SK-N-MC (cell line): ENCODE results near the gene RPL7A.
"Not testable (repeated sequence)": the region's sequence is repeated elsewhere in the genome, so short reads cannot be mapped to it uniquely, and the experiment has no call there.

Experiments used
- DNase-seq: peaks from one replicate; pipeline ENCODE4 v3.0.0-alpha.2; 2011; ENCODE audit warnings: low read depth, low spot score
- H3K27ac ChIP-seq: fragments of 200-600 bp; sonication (generic); 2 replicates; pipeline ENCODE4 v1.5.1; 2016; ENCODE audit warnings: mixed run types
- H3K36me3 ChIP-seq: fragments of 200-600 bp; sonication (generic); 2 replicates; pipeline ENCODE4 v1.6.1; 2017; ENCODE audit warnings: antibody characterized with exemption, low read length, mixed read lengths; ENCODE audit not compliant: insufficient read depth
- H3K4me3 ChIP-seq: fragments of 200-600 bp; sonication (generic); 2 replicates; pipeline ENCODE4 v1.5.1; 2016
- H3K9ac ChIP-seq: fragments of 200-600 bp; sonication (generic); 2 replicates; pipeline ENCODE4 v1.8.0; 2017; ENCODE audit warnings: mixed run types, mixed read lengths; ENCODE audit not compliant: insufficient read length
- H3K9me3 ChIP-seq: fragments of 200-600 bp; sonication (generic); 2 replicates; pipeline ENCODE4 v1.6.1; 2017; ENCODE audit warnings: low read depth, mild to moderate bottlenecking, antibody characterized with exemption, low read length, moderate library complexity, mixed read lengths
- EZH2 ChIP-seq: fragments of 200-600 bp; sonication (generic); IDR thresholded peaks from one replicate; pipeline ENCODE4 v1.6.1; 2017; ENCODE audit warnings: antibody characterized with exemption
- FOXP2 ChIP-seq: optimal IDR thresholded peaks from 2 replicates; pipeline ENCODE3; 2011; ENCODE audit warnings: mild to moderate bottlenecking, moderate library complexity; ENCODE audit not compliant: insufficient read depth; ENCODE audit errors: extremely low read length, control extremely low read depth
- POLR2AphosphoS5 ChIP-seq: IDR thresholded peaks from 2 replicates; pipeline ENCODE4 v1.6.1; 2012; ENCODE audit warnings: mild to moderate bottlenecking, low read depth, low read length, borderline replicate concordance

RPL7A gene

DNA sequence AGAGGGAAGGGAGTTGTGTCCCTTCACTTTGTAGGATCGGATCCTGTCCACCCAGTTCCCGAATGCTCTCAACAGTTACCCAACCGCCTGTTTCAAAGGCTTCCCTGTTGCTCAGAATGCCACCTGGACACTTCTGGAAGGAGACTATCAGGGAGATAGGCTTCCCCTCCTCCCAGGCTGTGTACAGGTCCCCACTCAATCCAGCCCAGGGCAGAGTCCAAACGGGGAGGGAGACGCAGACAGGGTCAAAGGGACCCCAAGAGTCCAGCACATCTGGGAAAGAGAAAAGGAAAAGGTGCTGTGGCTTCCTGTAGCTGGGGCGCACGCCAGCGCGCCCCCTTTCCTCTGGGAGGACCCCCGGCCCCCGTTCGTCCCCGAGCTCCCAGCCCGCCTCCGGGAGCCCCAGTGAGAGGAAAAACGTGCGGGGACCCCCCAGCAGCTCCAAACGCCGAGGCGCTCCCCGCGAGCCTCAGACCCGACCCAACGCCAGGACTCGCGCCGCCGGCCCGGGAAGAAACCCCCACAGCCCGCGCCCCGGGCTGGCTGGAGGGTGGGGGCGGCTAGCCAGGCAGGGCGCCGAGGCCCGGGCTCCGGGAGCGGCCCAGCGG is 27.2 kb downstream of the RPL7A start:
- no peak for DNase-seq
- H3K9me3 ChIP-seq: no peaks in the 10 kb centered on the region
- peak overlapping the region; percentile 95 for H3K4me3 ChIP-seq
- H3K9ac ChIP-seq: peak overlapping the region; percentile 88
- no peak for TF ChIP-seq EZH2
- TF ChIP-seq FOXP2: no peak
- no peak for TF ChIP-seq POLR2AphosphoS5
- peak overlapping the region; percentile 87 for H3K27ac ChIP-seq
- peaks cover 19% of the 10 kb centered on the region; the same call in 1 of the 2 replicates for H3K36me3 ChIP-seq

DNA sequence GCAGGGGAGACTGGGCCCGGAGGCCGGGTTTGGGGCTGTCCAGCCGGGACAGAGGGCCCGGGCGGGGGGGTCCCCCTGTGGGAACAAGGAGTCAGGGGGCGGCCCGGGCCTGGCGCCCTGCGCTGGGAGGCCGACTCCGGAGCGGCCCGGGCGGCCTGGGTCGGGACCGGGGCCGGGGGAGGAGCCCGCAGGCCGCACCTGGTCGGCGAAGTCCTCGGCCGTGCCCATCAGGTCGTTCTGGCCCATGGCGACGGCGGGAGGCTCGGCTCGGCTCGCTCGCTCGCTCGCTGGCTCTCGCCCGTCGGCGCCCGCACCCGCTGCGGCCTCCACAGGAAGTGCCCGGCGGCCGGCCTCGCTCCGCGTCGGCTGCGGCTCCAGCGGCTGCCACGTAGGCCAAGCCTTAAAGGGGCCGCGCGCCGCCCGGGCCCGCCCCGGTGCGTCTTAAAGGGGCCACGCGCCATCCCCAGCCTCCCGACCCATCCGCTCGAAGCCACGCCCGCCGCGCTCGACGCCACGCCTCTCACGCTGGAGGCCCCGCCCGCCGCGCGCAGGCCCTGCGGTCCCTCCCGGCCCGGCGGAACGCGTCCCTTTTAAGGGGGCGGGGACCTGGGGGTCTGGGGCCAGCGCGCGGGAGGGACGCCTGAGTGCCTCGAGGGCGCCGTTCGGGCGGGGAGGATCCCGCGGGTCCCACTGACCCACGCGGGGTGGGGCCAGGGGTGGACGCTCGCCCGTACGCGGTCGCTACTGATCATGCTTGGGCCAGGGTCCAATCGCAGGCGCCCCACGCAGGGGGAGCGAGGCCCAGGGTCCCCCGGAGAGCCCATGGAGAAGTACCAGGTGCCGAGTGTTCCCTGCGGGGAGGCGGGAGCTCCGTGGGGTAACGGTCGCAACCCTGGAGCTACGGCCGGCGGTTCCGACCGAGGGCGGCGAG is 28.0 kb downstream of the RPL7A start, which contains the start of the genes STKLD1 and SURF4:
Gene STKLD1, plus strand, starts transcription at position 643 of the 931 bp plus-strand sequence. Its CDS starts 108 bp downstream, at position 751.
Gene SURF4, minus strand, starts transcription at position 337 of the 931 bp plus-strand sequence. Its CDS starts 91 bp downstream, at position 246.
- Histone ChIP-seq H3K9ac (peak within 1 kb of the TSS; percentile 88), H3K27ac (peak within 1 kb of the TSS; percentile 87), H3K9me3 (no peaks in the 10 kb centered on the region), H3K36me3 (peaks cover 12% of the 10 kb centered on the region; the same call in 1 of the 2 replicates), H3K4me3 (peak within 1 kb of the TSS; percentile 95)
- no peak for TF ChIP-seq FOXP2
- peak; percentile 33; the same call in 1 of the 2 replicates for TF ChIP-seq POLR2AphosphoS5
- peak; percentile 45 for DNase-seq

DNA sequence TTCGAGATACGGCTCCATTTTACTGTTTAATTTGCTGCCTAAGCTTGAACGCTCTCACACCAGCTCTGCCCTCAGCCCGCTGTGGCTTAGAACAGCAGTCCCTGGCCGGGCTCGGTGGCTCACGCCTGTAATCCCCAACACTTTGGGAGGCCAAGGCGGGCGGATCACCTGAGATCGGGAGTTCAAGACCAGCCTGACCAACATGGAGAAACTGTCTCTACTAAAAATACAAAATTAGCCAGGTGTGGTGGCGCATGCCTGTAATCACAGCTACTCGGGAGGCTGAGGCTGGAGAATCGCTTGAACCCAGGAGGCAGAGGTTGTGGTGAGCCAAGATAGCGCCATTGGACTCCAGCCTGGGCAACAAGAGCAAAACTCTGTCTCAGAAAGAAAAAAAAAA is 29.3 kb downstream of the RPL7A start:
- peaks cover 12% of the 10 kb centered on the region; the same call in 1 of the 2 replicates for H3K36me3 ChIP-seq
- H3K9me3 ChIP-seq, H3K9ac ChIP-seq, H3K27ac ChIP-seq, DNase-seq, H3K4me3 ChIP-seq: not testable (repeated sequence)

DNA sequence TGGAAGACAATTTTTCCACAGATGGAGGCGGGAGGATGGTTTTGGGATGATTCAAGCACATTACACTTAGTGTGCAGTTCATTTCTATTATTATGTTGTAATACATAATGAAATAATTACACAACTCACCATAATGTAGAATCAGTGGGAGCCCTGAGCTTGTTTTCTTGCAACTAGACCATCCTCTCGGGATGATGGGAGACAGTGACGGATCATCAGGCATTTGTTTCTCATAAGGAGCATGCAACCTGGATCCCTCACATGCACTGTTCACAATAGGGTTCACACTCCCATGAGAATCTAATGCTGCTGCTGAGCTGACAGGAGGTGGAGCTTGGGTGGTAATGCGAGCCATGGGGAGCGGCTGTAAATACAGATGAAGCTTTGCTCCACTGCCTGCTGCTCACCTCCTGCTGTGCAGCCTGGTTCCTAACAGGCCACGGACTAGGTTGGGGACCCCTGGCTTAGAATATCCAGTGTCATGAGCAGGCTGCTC is 29.8 kb downstream of the RPL7A start:
- no peak overlapping the region for H3K4me3 ChIP-seq
- no peaks in the 10 kb centered on the region for H3K9me3 ChIP-seq
- peaks cover 7% of the 10 kb centered on the region; the same call in 1 of the 2 replicates for H3K36me3 ChIP-seq
- no peak overlapping the region for H3K9ac ChIP-seq
- DNase-seq: no peak
- no peak overlapping the region for H3K27ac ChIP-seq
- no peak for TF ChIP-seq POLR2AphosphoS5
- TF ChIP-seq EZH2: no peak
- TF ChIP-seq FOXP2: no peak

DNA sequence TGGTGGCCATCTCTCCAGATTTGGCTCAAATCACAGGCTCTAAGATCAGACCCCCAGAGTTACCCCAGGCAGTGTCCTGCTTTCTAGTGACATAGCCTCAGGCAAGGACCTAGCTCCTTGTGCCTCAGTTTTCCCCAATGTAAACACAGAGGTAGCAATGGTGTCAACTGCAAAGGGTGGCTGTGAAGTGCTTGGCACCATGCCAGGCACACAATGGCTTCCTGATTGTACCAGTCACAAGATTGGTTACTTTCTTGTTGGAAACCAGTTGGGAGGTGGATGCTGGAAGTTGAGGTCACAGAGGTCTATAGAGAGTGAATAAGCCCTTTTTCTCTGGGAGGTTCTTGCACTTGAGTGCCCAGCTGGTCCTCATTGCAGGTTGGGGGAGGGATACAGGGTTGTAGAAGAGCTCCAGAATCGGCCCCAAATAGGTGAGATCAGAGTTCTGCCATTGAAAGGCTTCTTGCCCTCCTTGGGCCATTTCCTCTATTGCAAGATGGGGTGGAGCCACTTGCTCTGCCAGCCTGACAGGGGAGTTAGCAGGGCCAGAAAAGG is 30.5 kb downstream of the RPL7A start:
- H3K9me3 ChIP-seq: no peaks in the 10 kb centered on the region
- no peak overlapping the region for H3K27ac ChIP-seq
- TF ChIP-seq FOXP2 (no peak), EZH2 (no peak), POLR2AphosphoS5 (no peak)
- H3K36me3 ChIP-seq: no peaks in the 10 kb centered on the region; the same call in 1 of the 2 replicates
- no peak overlapping the region for H3K4me3 ChIP-seq
- DNase-seq: no peak
- no peak overlapping the region for H3K9ac ChIP-seq

DNA sequence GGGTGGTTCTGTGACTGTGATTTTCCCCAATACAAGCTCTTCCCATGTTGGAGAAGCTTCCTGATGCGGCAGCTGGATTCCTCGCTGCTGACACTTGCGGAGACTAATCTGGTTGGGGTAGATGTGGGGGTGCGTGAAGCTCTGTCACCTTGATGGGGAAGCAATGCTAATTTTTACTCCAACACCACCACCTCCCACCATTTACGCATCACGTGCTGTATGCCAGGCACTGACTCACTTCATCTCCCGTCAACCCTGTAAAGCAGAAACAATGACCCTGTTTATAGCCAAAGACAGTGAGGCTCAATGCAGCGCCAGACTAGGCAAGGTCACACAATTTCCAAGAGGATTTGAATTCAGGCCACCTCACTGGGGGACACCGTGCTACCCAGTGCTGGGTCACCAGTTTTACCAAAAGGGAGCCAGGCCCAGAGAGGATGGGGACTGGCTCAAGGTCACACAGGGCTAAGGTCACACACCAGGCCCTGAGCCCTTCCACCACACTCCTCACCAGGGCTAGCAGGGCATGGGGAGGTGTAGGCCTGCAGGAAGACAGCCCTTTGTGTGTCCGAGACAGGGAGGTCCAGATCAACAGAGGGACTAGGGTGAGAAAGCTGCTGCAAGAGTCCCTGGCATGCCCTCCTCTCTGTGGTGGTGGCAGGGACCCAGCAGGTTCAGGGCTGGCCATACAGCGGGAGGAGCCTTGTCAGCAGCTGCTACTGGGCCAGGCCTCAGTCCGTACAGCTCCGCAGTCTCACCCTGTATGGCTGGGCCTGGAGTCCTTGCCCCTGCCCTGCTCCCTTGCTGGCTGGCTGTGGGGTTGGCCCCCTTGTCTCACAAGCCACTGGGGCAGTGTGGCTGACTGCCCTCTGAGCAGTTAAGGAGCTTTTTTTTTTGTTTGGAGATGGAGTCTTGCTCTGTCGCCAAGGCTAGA is 31.4 kb downstream of the RPL7A start:
- H3K27ac ChIP-seq: no peak overlapping the region
- no peak for DNase-seq

DNA sequence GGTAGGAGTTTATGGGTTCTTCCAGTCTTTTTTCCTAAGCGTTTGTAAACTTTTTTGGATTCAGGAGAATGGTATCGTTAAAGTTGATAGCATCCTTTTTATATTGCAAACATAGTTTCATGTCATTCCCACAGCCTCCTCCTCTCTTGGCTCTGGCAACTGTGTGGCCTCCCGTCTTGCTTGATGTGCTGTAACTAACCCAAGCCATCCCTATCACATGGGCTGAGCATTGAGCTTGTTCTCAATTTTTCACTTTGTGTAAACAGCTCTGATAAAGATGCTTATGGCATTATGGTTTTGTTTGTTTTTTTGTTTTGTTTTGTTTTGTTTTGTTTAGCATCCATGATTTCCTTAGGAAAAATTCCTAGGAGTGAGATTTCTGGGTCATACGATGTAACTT is 32.7 kb downstream of the RPL7A start:
- H3K9ac ChIP-seq: no peak overlapping the region
- no peak for DNase-seq
- no peaks in the 10 kb centered on the region for H3K36me3 ChIP-seq
- no peaks in the 10 kb centered on the region for H3K9me3 ChIP-seq
- no peak for TF ChIP-seq FOXP2
- TF ChIP-seq EZH2: no peak
- no peak for TF ChIP-seq POLR2AphosphoS5
- no peak overlapping the region for H3K4me3 ChIP-seq
- H3K27ac ChIP-seq: no peak overlapping the region

More for the DNA sequence above, 31.4 kb downstream of the RPL7A start:
- H3K36me3 ChIP-seq: no peaks in the 10 kb centered on the region
- H3K9ac ChIP-seq: no peak overlapping the region
- TF ChIP-seq EZH2: no peak
- no peak for TF ChIP-seq POLR2AphosphoS5
- TF ChIP-seq FOXP2: no peak
- no peaks in the 10 kb centered on the region for H3K9me3 ChIP-seq
- H3K4me3 ChIP-seq: no peak overlapping the region
